Placental pericyte (primary cell): Measurements from ENCODE around the gene DDX20. TPM values are rescaled to one million over a fixed set of nuclear protein-coding genes. Genes with fewer than 3 reads are reported as not detected.
A peak's percentile ranks its signal among the peaks of the same experiment; 100 is the strongest.

ENCODE experiments used
- small RNA-seq: library from RNA; depleted of rRNA; stranded (forward); fragments of <200 nt; gene quantifications from one replicate; pipeline ENCODE3, GENCODE V24; 2012; ENCODE audit warnings: low replicate concordance
- total RNA-seq: library from RNA; depleted of rRNA; stranded (reverse); fragments of >200 nt; gene quantifications from 2 replicates; pipeline ENCODE4 v1.2.3, GENCODE V29; 2012

Gene DDX20
- 11.8 and 31.8 TPM in 2 replicates for total RNA-seq

GRCh38 chr1:111755331-111756123, at the start of gene DDX20:
Gene DDX20, plus strand, starts transcription at chr1:111755901. Its CDS starts 24 bp downstream, at chr1:111755925.

DNA sequence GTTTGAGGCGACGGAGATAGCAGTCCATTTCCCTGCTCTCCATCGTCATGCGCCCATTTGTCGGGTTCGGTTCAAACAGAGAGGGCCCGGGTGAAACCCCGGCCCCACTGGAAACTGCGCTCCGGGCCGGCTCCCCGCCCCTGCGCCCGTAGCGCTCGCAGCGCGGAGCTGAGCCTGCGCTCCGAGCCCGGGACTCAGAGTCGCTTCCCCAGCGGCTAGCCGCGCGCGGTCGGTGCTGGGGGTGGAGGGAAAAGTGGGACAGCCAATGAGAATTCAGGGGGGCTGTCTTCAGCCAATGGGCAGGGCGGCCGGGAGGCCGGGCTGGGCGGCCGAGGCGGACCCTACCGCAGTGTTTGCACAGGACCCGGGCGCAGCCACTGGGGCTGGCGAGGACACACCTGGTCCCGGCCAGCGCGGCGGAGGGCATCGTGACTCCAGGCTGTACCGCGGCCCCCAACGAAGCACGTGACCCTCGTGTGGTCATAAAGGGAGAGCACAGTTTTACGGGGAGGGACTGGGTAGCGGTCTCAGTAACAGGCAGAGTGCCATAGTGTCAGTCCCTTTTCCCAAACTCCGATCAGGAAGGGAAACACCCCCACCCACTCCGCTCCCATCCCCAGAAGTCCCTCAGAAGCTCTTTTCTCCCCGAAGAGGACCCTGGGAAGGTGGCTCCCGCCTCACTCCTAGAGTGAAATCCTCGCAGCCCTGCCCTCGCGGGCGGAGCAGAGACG, 16.3 kb upstream of the DDX20 start, which contains the start of gene INKA2:
Gene INKA2 (minus strand): TSS at position 202 of the 731 bp plus-strand sequence. CDS start 153 bp downstream, at position 49.

Small RNA genes lying within 50 kb of the gene (small RNA-seq; reads per million reads assigned to genes)
- gene INKA2: 0.85 reads per million, percentile 38 among the genes with 10 or more reads in this experiment

Other genes with a start within 250 kb of the DDX20 start
- gene RAP1A, start 136.1 kb upstream of the DDX20 start, total RNA-seq: 18.8 and 29.9 TPM in 2 replicates
- gene INKA2, start 16.5 kb upstream of the DDX20 start, total RNA-seq: 4.0 and 6.3 TPM in 2 replicates
- 0.14 and 0.22 TPM in 2 replicates for gene KCND3, start 233.8 kb downstream of the DDX20 start, total RNA-seq